SK-N-MC (cell line): ENCODE results near the gene EPHA4.
"Not testable (repeated sequence)": the region's sequence is repeated elsewhere in the genome, so short reads cannot be mapped to it uniquely, and the experiment has no call there.

Experiments
- DNase-seq: peaks from one replicate; pipeline ENCODE4 v3.0.0-alpha.2; 2011; ENCODE audit warnings: low read depth, low spot score
- H3K27ac ChIP-seq: fragments of 200-600 bp; sonication (generic); 2 replicates; pipeline ENCODE4 v1.5.1; 2016; ENCODE audit warnings: mixed run types
- H3K36me3 ChIP-seq: fragments of 200-600 bp; sonication (generic); 2 replicates; pipeline ENCODE4 v1.6.1; 2017; ENCODE audit warnings: antibody characterized with exemption, low read length, mixed read lengths; ENCODE audit not compliant: insufficient read depth
- H3K4me3 ChIP-seq: fragments of 200-600 bp; sonication (generic); 2 replicates; pipeline ENCODE4 v1.5.1; 2016
- H3K9ac ChIP-seq: fragments of 200-600 bp; sonication (generic); 2 replicates; pipeline ENCODE4 v1.8.0; 2017; ENCODE audit warnings: mixed run types, mixed read lengths; ENCODE audit not compliant: insufficient read length
- H3K9me3 ChIP-seq: fragments of 200-600 bp; sonication (generic); 2 replicates; pipeline ENCODE4 v1.6.1; 2017; ENCODE audit warnings: low read depth, mild to moderate bottlenecking, antibody characterized with exemption, low read length, moderate library complexity, mixed read lengths
- EZH2 ChIP-seq: fragments of 200-600 bp; sonication (generic); IDR thresholded peaks from one replicate; pipeline ENCODE4 v1.6.1; 2017; ENCODE audit warnings: antibody characterized with exemption
- FOXP2 ChIP-seq: optimal IDR thresholded peaks from 2 replicates; pipeline ENCODE3; 2011; ENCODE audit warnings: mild to moderate bottlenecking, moderate library complexity; ENCODE audit not compliant: insufficient read depth; ENCODE audit errors: extremely low read length, control extremely low read depth
- POLR2AphosphoS5 ChIP-seq: IDR thresholded peaks from 2 replicates; pipeline ENCODE4 v1.6.1; 2012; ENCODE audit warnings: mild to moderate bottlenecking, low read depth, low read length, borderline replicate concordance

The EPHA4 gene

GRCh38 chr2:221521233-221521845 is 50.8 kb downstream of the EPHA4 start:
- DNase-seq = no peak
- peaks cover 8% of the 10 kb centered on the region; the same call in 1 of the 2 replicates for H3K36me3 ChIP-seq
- H3K4me3 ChIP-seq = no peak overlapping the region
- TF ChIP-seq FOXP2 = no peak
- H3K27ac ChIP-seq = no peak overlapping the region
- no peaks in the 10 kb centered on the region for H3K9me3 ChIP-seq
- no peak overlapping the region for H3K9ac ChIP-seq

GRCh38 chr2:221518935-221519625 is 53.0 kb downstream of the EPHA4 start:
- H3K36me3 ChIP-seq = peaks cover 1% of the 10 kb centered on the region; the same call in 1 of the 2 replicates
- no peak for DNase-seq
- no peak overlapping the region for H3K9ac ChIP-seq
- no peak overlapping the region for H3K4me3 ChIP-seq
- no peak overlapping the region for H3K27ac ChIP-seq
- TF ChIP-seq FOXP2 = no peak
- H3K9me3 ChIP-seq = no peaks in the 10 kb centered on the region

- Histone ChIP-seq H3K27ac (no peak overlapping the region), H3K9ac (no peak overlapping the region), H3K4me3 (no peak overlapping the region), H3K36me3 (no peaks in the 10 kb centered on the region), H3K9me3 (no peaks in the 10 kb centered on the region)
- no peak for DNase-seq
- TF ChIP-seq EZH2 (no peak), FOXP2 (no peak), POLR2AphosphoS5 (no peak)
Observed at GRCh38 chr2:221518201-221518934, 53.7 kb downstream of the EPHA4 start.

- no peak for DNase-seq
- H3K9ac ChIP-seq = no peak overlapping the region
- no peak for TF ChIP-seq POLR2AphosphoS5
- no peaks in the 10 kb centered on the region for H3K9me3 ChIP-seq
- H3K27ac ChIP-seq = no peak overlapping the region
- H3K4me3 ChIP-seq = no peak overlapping the region
- no peaks in the 10 kb centered on the region for H3K36me3 ChIP-seq
Observed at GRCh38 chr2:221517696-221518151, 54.4 kb downstream of the EPHA4 start.

GRCh38 chr2:221517146-221517695 is 54.9 kb downstream of the EPHA4 start:
- H3K9ac ChIP-seq = no peak overlapping the region
- TF ChIP-seq FOXP2 (no peak), POLR2AphosphoS5 (no peak), EZH2 (no peak)
- no peak for DNase-seq
- H3K9me3 ChIP-seq = no peaks in the 10 kb centered on the region
- no peaks in the 10 kb centered on the region for H3K36me3 ChIP-seq
- H3K27ac ChIP-seq = no peak overlapping the region
- no peak overlapping the region for H3K4me3 ChIP-seq

GRCh38 chr2:221515864-221516263 is 56.2 kb downstream of the EPHA4 start:
- Histone ChIP-seq H3K36me3 (no peaks in the 10 kb centered on the region), H3K9me3 (no peaks in the 10 kb centered on the region), H3K9ac (no peak overlapping the region), H3K27ac (no peak overlapping the region), H3K4me3 (no peak overlapping the region)
- no peak for TF ChIP-seq FOXP2
- no peak for TF ChIP-seq POLR2AphosphoS5
- no peak for DNase-seq

- Histone ChIP-seq H3K9ac (no peak overlapping the region), H3K27ac (no peak overlapping the region), H3K36me3 (no peaks in the 10 kb centered on the region), H3K4me3 (no peak overlapping the region), H3K9me3 (no peaks in the 10 kb centered on the region)
- TF ChIP-seq FOXP2 = no peak
- TF ChIP-seq POLR2AphosphoS5 = no peak
- DNase-seq = no peak
Observed at GRCh38 chr2:221514305-221515040, 57.6 kb downstream of the EPHA4 start.

- Histone ChIP-seq H3K9me3 (no peaks in the 10 kb centered on the region), H3K27ac (no peak overlapping the region), H3K4me3 (no peak overlapping the region), H3K36me3 (no peaks in the 10 kb centered on the region), H3K9ac (no peak overlapping the region)
- DNase-seq = no peak
- TF ChIP-seq EZH2 (no peak), FOXP2 (no peak), POLR2AphosphoS5 (no peak)
Observed at GRCh38 chr2:221513232-221513631, 58.9 kb downstream of the EPHA4 start.

GRCh38 chr2:221511325-221511724 is 60.8 kb downstream of the EPHA4 start:
- not testable (repeated sequence) for H3K27ac ChIP-seq, H3K36me3 ChIP-seq, H3K4me3 ChIP-seq, DNase-seq, H3K9me3 ChIP-seq, H3K9ac ChIP-seq
